ENCODE measurements around the gene NTNG2.
A peak's percentile ranks its signal among the peaks of the same experiment; 100 is the strongest.

Gene NTNG2

DNA sequence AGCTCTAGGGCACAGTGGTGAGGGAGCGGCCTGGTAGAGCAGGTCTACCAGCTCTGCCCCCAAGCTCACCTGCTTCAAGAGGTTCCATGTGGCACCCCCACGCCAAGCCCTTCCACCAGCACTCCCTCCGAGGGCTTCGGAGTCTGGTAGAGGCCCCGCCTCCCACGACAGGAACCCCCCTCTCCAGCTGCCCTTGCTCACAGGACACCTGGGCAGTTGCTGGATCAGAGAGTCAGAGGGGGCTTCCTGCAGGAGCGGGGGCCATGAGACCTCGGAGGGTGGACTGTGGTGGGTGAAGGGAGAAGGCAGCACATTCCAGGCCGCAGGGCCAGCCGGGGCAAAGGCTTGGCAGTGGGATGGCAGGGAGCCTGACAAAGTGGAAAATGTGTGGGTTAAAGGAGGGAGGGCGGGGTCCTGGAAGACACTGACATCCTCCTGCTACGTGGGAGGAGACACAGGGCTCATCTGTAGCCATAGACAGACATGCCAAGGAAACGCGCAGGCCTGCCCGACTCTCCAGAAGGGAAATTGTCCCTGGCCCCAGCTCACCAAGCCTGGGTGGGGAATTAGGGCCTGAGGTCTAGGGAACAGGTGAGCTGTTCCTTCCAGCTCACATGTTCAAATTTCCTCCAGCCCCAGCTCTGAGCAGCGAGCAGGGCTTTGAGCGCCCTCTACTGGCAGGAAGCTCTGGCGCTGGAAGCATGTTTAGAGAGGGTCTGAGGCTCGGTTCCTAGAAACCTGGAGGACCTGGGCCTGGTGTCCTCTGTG lies 74.2 kb downstream of the NTNG2 start:
- peak; percentile 75 to 79 for DNase-seq (ENCODE audit: low read depth in 2 of 2)

DNA sequence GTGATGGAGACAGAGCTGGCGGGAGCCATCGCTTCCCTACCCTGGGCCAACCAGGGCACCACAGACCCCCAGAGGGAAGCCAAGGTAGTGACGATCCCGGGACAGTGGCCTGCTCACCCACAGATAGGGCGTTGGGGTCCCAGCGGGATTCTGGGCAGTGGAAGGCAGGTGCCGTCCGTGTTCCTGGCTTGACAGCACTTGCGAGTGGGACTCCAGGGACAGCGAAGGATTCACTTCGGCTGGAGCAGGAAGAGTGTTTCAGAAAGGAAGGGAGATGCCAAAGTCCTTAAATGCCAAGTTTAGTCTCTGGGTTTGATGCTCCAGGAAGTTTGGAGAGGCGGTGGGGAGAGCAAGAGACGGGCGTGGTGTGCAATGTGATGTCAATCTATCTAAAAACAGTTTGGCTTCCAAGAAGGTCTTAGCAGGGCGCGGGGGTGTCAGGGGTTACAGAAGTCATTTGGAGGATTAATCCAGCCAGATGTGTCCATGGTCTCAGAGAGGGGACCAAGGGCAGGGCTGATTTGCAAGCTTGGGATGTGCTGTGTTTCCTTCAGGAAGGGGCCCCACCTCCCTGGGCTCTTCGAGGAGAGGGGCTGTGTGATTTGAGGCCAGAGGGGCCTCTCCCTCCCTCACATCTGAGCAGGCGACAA lies 74.9 kb downstream of the NTNG2 start:
- DNase-seq (ENCODE audit: low read depth in 2 of 2): no peak

DNA sequence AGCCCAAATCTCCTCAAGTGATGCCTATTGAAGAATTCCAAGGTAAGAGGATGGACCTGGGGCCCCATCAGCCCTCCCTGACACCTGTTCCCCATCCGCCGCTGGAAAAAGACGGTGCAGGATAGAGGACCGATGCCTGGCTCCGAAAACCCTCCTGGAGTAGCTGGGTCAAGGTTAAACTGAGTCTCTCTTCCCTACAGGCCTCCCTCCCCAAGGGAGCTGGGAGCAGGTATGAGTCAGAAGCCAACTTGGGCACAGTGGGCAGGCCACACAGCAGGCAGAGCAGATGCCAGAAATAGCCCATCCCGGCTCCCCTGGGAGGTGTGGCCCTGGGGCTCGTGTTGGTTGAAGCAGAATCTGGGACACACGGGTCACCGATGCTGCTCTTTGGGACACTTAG lies 75.6 kb downstream of the NTNG2 start:
- no peak for DNase-seq (ENCODE audit: low read depth in 2 of 2)

DNA sequence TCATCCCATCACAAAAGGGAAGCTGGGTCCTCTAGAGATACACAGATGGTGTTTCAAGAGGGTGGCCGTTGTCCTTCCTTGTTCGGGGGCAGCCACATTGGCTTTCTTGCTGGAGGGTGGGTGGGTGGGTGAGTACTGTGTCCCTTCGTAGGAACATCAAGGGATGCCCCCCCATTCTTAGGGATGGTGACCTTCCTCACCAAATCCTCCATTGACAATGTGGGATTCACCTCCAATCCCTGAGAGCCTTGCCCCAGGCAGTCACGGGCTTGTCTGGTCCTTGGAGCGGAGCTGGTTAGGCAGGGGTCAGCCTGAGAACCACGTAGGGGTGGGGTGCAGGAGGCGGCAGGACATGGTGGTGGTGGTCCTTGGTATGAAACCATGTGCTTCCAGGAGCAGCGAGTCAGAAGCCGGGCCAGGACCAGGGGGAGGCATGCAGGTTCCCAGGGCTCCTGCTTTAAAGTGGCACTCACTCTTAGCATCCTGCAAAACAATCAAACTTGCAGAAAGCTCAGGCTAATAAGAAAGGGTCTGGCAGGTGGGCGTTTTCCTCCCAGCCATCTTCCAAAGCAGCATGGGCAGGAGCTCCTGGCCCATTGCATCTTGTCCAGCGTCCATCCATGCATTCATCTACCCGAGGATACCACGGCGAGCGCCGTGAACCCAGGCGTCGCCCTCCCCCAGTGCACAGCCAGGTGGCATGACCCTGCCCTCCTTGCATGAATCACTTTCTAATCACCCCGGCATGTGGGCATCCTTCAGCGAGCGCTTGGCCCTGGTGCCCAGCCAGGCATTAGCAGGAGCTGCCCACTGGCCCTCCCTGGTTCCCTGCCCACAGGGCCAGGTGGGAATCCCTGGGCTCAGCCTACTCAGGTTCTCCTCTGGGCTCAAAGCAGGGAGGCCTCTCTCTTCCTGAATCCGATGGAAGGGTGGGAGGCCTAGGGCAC lies 76.4 kb downstream of the NTNG2 start:
- DNase-seq (ENCODE audit: low read depth in 2 of 2): no peak

DNA sequence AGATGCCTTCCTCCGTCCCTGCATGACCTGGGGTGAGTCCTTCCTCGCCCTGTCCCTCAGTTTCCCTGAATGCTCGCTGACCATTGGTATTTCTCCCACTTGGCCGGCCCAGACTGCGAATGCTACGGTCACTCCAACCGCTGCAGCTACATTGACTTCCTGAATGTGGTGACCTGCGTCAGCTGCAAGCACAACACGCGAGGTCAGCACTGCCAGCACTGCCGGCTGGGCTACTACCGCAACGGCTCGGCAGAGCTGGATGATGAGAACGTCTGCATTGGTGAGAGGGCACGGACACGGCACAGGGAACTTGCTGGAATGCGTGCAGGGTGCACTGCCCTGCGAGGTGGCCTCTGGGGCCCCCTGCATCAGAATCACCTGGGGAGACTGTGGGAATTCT lies 77.1 kb downstream of the NTNG2 start:
- no peak for DNase-seq (ENCODE audit: low read depth in 2 of 2)

DNA sequence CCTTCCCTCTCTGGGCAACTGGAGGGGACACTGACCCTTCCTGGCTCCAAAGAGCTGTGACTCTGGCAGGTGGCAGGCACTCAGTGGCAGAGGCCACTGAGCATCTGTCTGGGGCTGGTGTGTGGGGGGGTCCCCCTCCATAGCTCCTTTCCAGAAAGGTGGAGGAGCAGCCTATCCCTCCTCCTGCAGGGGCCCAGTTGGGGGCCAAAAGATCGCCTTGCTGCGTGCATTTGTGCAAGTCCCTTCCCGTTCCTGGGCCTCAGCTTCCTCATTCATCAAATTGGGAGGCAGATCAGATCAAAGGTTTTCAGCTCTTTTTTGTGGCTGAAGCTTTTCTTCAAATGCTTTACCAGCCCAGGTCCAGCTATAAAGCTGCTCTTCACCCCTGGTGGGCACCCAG lies 77.7 kb downstream of the NTNG2 start:
- no peak for DNase-seq (ENCODE audit: low read depth in 2 of 2)

DNA sequence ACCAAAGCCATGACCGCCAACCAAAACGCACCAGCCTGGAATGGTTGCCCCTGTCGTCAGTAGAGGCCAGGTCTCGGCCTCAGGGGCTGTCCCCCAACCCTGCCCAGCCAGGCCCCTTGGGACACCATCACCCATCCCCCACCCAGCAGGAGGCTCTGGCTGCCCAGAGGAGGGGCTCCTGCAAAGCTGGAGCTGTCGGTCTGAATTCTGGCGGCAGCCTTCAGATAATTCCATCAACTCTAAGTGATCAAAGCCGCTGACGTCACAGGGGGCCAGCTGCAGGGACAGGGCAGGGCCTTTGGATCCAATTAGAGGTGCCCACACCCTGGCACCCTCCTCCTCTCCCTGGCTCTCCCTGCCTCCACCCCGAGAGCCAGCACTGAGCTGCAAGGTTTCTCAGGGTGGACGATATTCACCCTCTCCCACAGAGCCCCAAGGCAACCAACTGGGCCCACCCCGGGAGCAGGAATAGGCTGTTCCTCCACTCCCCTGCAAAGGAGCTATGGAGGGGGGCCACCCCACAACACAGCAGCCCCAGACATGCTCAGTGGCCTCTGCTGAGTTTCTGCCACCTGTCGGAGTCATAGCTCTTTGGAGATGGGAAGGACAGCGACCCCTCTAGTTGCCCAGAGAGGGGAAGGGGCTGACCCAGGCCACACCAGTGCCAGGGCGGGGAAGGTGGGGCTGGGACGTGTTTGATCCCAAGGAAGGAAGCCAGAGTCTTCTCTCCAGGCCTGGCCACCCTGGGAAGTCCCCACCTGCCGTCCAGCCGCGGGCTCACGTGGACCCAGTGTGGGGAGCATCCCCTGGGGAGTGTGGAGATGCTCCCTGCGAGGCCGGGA lies 78.4 kb downstream of the NTNG2 start:
- no peak for DNase-seq (ENCODE audit: low read depth in 2 of 2)

DNA sequence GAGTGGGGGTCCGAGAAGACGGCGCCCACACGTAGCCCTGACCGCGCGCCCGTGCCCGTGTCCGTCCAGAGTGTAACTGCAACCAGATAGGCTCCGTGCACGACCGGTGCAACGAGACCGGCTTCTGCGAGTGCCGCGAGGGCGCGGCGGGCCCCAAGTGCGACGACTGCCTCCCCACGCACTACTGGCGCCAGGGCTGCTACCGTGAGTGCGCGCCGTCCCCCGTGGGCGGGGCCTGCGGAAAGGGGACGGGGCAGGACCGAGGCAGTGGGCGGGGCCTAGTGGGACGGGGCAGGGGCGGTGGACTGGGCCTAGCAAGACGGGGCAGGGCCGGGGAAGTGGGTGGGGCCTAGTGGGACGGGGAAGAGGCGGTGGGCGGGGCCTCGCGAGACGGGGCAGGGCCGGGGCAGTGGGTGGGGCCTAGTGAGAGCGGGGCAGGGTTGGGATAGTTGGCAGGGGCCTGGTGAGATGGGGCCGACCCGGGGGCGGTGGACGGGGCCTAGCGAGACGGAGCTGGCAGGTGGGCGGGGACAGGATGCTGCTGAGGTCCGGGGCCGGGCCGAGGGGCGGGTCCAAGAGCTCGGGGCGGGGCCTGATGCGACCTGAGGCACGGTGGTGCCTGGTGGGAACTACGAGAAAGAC lies 79.1 kb downstream of the NTNG2 start:
- peak; percentile 99 to 100 for DNase-seq (ENCODE audit: low read depth in 2 of 2)

DNA sequence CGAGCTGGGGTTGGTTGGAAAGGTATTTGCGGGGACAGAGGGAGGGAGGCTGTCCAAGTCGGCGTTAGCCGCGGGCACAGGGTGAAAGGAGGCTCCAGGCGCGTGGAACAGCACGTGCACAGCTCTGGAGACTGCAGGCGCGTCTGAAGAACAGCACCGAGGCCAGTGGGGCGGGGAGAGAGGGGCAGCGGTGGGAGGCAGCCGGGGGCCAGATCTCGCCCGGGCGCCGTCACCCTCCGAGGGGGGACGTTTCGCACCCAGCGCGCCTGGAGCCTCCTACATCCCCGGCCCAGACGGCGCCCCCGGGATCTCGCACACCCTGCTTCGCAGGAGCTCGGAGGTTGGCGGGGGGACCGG lies 79.6 kb downstream of the NTNG2 start:
- no peak for DNase-seq (ENCODE audit: low read depth in 2 of 2)

DNA sequence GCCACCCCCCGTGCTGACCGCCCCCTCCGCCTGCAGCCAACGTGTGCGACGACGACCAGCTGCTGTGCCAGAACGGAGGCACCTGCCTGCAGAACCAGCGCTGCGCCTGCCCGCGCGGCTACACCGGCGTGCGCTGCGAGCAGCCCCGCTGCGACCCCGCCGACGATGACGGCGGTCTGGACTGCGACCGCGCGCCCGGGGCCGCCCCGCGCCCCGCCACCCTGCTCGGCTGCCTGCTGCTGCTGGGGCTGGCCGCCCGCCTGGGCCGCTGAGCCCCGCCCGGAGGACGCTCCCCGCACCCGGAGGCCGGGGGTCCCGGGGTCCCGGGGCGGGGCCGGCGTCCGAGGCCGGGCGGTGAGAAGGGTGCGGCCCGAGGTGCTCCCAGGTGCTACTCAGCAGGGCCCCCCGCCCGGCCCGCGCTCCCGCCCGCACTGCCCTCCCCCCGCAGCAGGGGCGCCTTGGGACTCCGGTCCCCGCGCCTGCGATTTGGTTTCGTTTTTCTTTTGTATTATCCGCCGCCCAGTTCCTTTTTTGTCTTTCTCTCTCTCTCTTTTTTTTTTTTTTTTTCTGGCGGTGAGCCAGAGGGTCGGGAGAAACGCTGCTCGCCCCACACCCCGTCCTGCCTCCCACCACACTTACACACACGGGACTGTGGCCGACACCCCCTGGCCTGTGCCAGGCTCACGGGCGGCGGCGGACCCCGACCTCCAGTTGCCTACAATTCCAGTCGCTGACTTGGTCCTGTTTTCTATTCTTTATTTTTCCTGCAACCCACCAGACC lies 80.2 kb downstream of the NTNG2 start:
- peak; percentile 33 to 46 for DNase-seq (ENCODE audit: low read depth in 2 of 2)

DNA sequence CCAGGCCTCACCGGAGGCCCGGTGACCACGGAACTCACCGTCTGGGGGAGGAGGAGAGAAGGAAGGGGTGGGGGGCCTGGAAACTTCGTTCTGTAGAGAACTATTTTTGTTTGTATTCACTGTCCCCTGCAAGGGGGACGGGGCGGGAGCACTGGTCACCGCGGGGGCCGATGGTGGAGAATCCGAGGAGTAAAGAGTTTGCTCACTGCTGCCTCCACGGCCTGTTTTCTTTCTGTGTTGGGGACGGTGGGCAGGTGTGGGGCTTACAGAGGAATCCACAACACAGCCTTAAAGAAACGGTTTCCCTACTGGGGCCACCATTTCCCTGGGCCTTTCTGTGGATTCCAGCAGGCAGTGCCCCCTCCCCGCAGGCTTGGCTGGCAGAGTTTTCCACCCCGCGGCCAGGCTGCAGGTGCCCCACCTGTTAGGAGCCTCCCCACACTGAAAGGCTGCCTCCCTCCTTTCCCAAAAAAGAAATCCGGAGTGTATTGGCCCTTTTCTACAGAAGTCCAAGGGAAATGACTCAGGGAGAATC lies 80.8 kb downstream of the NTNG2 start:
- DNase-seq (ENCODE audit: low read depth in 2 of 2): no peak

DNA sequence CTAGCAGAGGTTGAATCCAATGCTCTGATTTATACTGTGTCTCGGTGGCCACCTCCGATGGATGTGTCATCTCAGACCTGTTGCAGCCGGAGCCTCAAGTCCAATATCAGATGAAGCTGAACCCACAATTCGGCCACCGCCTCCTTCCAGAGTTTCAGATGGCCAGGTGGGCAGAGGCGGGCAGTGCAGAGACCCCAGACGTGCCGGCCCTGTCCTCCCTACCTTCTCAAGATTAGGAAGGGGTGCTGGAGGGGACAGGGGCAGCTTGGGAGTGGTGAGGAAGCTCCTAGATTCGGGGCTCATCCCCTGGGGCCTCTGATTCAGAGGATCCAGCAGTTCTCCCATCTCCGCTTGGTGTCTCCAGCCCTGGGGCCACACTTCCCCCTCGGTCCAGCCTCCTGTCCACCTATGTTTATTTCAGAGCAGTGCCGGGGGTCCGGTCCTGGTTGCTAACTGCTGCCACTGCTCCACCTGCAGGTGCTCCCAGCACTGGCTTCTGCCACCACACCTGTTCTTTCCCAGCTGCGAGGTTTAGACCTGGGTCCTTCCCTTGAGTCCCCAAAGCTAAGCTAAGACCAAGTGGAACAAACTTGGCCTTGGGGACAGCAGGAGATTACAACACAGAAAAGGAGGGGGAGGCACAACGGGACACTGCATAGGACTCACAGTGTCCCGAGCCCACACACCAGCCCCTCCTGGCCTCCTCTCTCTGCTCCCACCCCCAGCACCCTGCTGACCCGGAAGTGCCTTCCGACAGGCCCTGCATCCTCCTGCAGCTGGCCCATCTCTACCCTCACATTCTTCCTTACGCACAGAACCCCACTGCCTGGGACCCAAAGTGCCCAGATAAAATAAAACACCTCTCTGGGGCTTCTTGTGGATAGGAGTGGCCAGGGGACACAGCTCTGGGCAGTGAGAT lies 81.6 kb downstream of the NTNG2 start:
- no peak for DNase-seq (ENCODE audit: low read depth in 2 of 2)

DNA sequence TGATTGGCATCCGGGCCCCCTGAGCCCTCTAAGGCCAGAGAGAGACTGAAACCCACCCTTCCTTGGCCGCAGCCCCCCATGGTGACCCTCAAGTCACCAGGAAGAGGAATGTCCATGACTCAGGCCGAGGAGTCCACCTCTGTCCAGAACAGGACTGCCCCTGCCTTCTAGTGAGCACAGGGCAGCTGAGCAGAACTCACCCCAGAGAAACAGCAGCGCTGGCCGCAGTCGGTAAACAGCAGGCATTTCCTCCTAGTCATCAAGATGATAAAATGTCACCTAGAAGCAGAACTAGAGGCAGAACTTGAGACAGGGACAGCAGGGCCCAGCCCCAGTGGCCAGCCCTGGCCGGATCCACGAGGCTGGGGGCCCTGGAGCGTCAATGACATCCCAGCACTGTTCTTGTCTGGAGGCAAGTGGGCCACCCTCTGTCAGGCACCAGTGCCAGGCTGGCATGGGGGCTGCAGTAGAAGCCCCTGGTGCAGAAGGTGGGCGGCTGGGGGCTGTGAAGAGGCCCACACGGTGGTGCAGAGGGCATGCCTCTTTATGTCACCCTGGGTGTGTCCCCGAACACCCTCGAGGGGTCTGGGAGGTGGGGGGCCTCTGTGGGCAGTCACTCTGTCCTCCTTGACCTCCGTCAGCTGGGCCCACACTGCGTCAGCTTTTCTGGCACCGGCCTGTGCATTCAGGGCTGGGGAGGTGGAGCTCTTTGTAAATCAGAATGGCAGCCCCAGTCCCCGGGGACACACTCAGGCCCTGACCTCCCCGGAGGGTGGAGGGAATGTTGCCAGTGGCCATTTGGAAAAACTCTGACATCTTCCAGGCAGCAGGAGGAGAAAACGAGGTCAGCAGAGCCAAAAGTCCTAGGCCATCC lies 83.0 kb downstream of the NTNG2 start:
- no peak for DNase-seq (ENCODE audit: low read depth in 2 of 2)

DNA sequence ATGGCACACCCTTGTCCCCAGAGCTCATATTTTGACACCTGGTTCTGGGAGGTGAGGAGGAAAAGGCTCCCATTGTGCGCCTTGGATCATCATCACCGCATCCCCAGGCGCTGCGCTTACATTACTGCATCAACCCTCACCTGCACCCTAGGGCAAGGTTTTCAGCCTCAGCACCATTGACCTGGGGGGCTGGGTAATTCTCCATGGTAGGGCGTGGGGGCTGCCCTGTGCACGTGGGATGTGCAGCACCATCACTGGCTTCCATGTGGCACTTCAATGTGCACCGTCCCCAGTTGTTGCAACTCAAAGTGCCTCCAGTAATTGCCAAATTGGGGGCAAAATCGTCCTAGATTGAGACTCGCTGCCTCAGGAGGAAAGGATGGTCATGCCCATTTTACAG lies 83.6 kb downstream of the NTNG2 start:
- no peak for DNase-seq (ENCODE audit: low read depth in 2 of 2)

DNA sequence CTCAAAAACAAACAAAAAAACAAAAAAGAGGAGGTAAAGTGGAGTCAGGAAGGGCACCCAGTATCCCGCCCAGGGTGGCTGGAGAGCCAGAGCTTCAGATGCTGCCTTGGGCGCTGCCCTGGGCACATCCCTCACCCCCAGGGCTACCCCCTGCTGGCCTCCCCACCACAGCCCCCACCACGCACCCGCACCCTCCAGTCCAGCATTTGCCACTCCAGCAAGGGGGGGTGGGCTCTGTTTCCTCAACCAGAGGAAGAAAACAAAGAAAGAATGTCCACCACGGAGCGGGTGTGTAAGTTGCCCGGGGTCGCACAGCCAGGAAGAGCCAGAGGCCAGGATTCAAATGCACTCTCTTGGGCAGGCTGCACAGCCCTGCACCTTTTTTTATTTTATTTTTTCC lies 86.1 kb downstream of the NTNG2 start:
- DNase-seq (ENCODE audit: low read depth in 2 of 2): no peak

DNA sequence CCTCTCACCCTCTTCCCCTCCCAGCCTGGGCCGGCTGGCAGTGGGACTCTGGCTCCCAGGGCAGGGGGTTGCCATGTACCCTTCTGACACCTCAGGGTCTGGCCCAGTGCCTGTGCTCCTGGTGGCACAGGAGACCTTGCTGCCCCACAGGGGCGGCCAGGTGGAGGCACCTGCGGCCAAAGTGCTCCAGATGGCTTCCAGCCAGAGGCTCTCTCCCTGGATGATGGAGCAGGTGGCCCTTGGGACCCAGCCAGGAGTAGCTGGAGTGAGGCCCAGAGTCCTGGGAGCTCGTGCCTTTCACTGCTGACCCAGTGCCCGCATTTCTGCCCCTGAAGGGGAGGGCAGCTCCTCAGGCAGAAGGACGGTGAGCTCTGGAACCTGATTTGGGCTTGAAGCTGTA lies 87.3 kb downstream of the NTNG2 start:
- no peak for DNase-seq (ENCODE audit: low read depth in 2 of 2)

DNA sequence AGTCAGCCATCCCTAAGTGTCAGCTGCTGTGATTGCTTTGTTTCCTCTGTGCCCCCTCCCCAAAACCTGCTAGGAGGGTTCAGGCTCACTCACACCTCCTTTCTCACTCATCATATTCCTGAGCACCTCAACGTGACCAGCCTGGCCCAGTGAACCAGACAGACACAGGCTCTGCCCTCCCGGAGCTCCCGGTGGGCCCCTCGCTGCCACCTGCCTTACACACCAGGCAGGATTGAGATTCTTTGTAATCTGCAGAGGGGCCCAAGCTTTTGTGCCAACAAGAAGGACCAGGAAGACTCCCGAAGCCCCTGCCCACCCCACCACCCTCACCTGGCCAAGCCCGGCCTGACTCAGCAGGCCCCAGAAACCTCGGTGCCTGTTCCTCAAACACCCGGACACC lies 87.8 kb downstream of the NTNG2 start:
- DNase-seq (ENCODE audit: low read depth in 2 of 2): no peak

Measured in stimulated activated CD4-positive, alpha-beta T cell treated with anti-CD3 and anti-CD28 coated beads, Interleukin-1b, Interleukin-23, amount 100 ng/mL, for 4 hours (primary cell).